Aorta (tissue), 5 donors: ENCODE results near the gene ULK3. TPM values are rescaled to one million over a fixed set of nuclear protein-coding genes. Genes with fewer than 3 reads are reported as not detected.

ENCODE experiments used
- ATAC-seq: fragments of 200-7000 bp; cut with Tn5 transposase; one replicate; pipeline ENCODE4 v1.9.1; 2022; ENCODE audit warnings: moderate library complexity; ENCODE audit not compliant: low FRiP score
- DNase-seq, 2 donors: peaks; one replicate each; pipeline ENCODE4 v3.0.0-alpha.2; 2020
- H3K27ac ChIP-seq, 2 donors: one replicate each; pipeline ENCODE4 v1.5.1; 2013; ENCODE audit warnings: low read length in 2 of 2, mild to moderate bottlenecking in 2 of 2, moderate library complexity in 2 of 2, control low read depth in 1 of 2, inconsistent platforms in 1 of 2, low read depth in 1 of 2
- H3K27me3 ChIP-seq, 2 donors: one replicate each; pipeline ENCODE4 v1.6.1; 2013; ENCODE audit warnings: control low read depth in 1 of 2, low read length in 1 of 2, mild to moderate bottlenecking in 1 of 2, moderate library complexity in 1 of 2; ENCODE audit not compliant: insufficient read depth in 2 of 2, control insufficient read depth in 1 of 2
- H3K36me3 ChIP-seq, 2 donors: one replicate each; pipeline ENCODE4 v1.6.1; 2013; ENCODE audit warnings: control low read depth in 1 of 2, low read length in 1 of 2, mild to moderate bottlenecking in 1 of 2; ENCODE audit not compliant: insufficient read depth in 2 of 2, control insufficient read depth in 1 of 2
- H3K4me1 ChIP-seq, 2 donors: one replicate each; pipeline ENCODE4 v1.6.1; 2013; ENCODE audit warnings: low read length in 2 of 2, control low read depth in 1 of 2, mild to moderate bottlenecking in 1 of 2, moderate library complexity in 1 of 2; ENCODE audit not compliant: insufficient read depth in 2 of 2, control insufficient read depth in 1 of 2
- H3K4me3 ChIP-seq, 2 donors: one replicate each; pipeline ENCODE4 v1.5.1; 2013; ENCODE audit warnings: low read length in 2 of 2, control low read depth in 1 of 2, mild to moderate bottlenecking in 1 of 2
- H3K9me3 ChIP-seq: one replicate; pipeline ENCODE4 v1.6.1; 2013; ENCODE audit warnings: mild to moderate bottlenecking, low read length; ENCODE audit not compliant: control insufficient read depth
- WGBS, 2 donors: extraction: QIAGEN DNeasy Blood & Tissue Kit; methylation state at CpG; one replicate each; pipeline ENCODE4 v1.1.7; 2013; 5-methylcytosine and 5-hydroxymethylcytosine counted together
- intact Hi-C, 2 donors: fragments of 100-400 bp; cut with DNase I; formaldehyde crosslinking; loops; one replicate each; pipeline versions ENCODE4 v1.14.2 to v1.15.0; 2022
- polyA plus RNA-seq, 2 donors: library from polyadenylated mRNA; stranded (reverse); fragments of 200-250 nt; gene quantifications; one replicate each; pipeline ENCODE4 v1.2.3, GENCODE V29; 2013
- total RNA-seq, 2 donors: library from RNA; stranded (reverse); fragmentation: NEBNext Ultra II Directional; extraction: Animal tissue kit (Norgen Biotek cat#: 25700); gene quantifications; one replicate each; pipeline ENCODE4 v1.2.1, GENCODE V29; 2021
- donor health status: healthy with polysubstance abuse.
- donor health status: Bipolar disorder and iron deficiency.
- donor health status: DM: no; HTN: no; CAD: no.
- donor health status: DM: no; HTN: no; CAD: no.
- donor health status: DM: yes; HTN: yes; CAD: no.

Gene ULK3
- total and polyA plus RNA-seq, 4 donors, result 17.7 to 43.6 (median 25.5) TPM

DNA sequence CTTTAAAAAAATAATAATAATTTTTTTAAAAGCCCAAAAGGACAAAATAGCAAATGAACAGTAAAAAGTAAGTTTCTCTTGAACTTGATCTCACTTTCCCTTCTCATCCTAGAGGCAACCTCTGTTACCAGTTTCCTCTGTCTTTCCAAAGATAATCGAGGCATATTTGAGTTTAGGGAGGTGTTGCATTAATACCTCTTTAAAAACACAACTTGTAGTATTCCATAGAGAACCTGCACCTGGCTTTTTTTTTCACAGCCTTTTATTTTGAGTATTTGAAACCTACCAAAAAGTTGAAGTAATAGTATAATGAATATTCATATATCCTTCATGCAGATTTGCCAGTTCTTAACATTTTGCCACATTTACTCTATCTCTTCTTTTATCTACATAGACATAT lies 51.9 kb downstream of the ULK3 start:
- Histone ChIP-seq H3K27me3 (no peaks in the 10 kb centered on the region), H3K4me1 (peaks cover 0 to 5% of the 10 kb centered on the region in 2 donors), H3K27ac (no peak overlapping the region), H3K4me3 (no peak overlapping the region), H3K36me3 (no peaks in the 10 kb centered on the region), H3K9me3 (no peaks in the 10 kb centered on the region)
- ATAC-seq (no peak), DNase-seq (no peak)
- intact Hi-C loops, result no loop called here
- 59 to 86% methylated on average over 1 of the region's 1 CpG for WGBS, 2 donors

DNA sequence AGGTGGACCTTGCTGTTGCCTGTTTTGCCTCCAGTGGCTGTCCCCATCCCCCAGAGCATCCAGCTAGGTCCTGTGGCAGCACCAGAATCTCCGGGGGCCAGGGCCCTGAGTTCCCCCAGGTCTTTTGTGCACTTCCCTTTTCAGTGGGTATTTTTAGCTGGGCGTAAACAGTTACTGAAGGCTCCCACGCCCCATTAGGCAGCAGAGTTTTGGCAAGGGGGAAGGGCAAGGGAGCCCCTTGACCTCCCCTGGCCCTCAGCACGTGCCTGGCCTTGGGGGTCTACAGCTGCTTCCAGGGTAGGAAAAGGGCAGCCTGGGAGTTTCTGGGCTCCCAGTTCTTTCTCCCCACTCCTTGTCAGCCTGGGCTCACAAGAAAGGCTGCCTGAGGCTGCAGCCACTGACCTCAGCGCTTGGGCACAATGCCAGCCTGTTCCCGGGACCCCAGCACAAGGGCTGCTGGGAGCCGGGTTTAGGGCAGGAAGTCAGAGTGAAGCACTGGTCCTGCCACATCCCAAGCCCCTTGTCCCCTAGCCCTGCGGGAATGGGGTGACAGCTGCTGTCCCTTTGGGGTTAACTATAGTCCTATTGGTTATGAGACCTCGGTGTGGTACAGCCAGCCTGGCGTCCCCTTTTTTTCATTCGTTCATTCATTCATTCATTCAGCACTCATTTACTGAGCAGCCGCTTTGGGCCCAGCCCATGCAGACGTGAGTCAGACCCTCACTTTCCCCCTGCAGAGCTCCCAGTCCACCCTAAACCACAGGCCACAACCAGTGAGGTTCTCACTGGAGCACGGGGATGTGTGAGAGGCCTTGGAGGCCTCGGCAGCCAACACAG lies 52.7 kb downstream of the ULK3 start:
- ATAC-seq (peak; percentile 40), DNase-seq (peak; percentile 93 to 94)
- H3K4me1 ChIP-seq, result peaks cover 0 to 5% of the 10 kb centered on the region in 2 donors
- H3K27me3 ChIP-seq, result no peaks in the 10 kb centered on the region
- H3K9me3 ChIP-seq, result no peaks in the 10 kb centered on the region
- peak overlapping the region; percentile 23 to 25 for H3K27ac ChIP-seq
- H3K4me3 ChIP-seq, result no peak overlapping the region
- intact Hi-C loops, result no loop called here
- no peaks in the 10 kb centered on the region for H3K36me3 ChIP-seq
- 8 to 11% methylated on average over 15 of the region's 15 CpGs for WGBS, 2 donors

DNA sequence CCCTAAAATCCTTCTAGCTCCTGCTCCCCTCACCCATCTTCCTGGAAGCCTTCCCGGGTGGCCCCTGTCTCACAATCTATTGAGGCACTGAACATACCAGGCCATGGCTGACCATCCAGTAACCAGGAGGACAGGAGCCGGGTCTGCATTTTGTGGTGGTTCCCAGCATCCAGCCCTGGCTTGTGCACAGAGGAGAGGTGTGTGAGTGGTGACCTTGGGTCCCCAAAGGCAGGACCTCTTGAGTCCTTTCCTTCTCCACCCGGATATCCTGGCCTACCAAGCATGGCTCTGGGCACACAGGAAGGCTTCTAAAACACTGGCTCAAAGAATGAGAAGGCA lies 53.2 kb downstream of the ULK3 start:
- H3K36me3 ChIP-seq, result no peaks in the 10 kb centered on the region
- H3K4me3 ChIP-seq, result no peak overlapping the region
- ATAC-seq (no peak), DNase-seq (no peak)
- H3K27ac ChIP-seq, result peak overlapping the region; percentile 23 to 25
- H3K27me3 ChIP-seq, result no peaks in the 10 kb centered on the region
- WGBS, 2 donors, result 28 to 29% methylated on average over 3 of the region's 3 CpGs
- H3K9me3 ChIP-seq, result no peaks in the 10 kb centered on the region
- H3K4me1 ChIP-seq, result peaks cover 0 to 5% of the 10 kb centered on the region in 2 donors
- intact Hi-C loops, result loop anchor here in 1 of 2 donors (5.0 kb wide), 1 partner anchor 53 kb away; the partner anchor contains the start of gene ULK3

DNA sequence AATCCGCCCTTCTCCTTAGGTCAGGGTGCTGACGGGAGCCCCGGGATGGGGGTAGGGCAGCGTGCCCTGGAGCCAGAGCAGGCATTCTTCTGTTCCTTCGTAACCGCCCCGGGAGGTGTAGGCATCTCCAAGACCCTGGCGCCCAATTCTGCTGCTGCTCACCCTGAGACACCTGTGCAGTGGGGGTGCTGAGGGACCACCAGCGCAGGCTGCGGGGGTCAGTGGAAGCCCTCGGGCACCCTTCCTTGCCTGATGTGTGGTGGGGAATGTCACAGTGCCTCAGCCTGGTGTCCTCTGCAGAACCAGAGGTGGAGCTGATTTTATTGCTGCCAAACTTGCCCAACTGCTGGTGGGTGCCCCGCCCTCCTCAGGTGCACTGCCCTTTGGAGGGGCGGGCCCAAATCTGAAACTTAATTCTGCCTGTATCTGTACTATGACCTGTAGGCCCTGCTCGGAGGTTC lies 53.8 kb downstream of the ULK3 start:
- ATAC-seq (no peak), DNase-seq (no peak)
- intact Hi-C loops, result loop anchor here in 1 of 2 donors (5.0 kb wide), 1 partner anchor 53 kb away; the partner anchor contains the start of gene ULK3
- 56 to 60% methylated on average over 14 of the region's 14 CpGs for WGBS, 2 donors
- no peak overlapping the region for H3K4me3 ChIP-seq
- H3K36me3 ChIP-seq, result no peaks in the 10 kb centered on the region
- no peak overlapping the region for H3K27ac ChIP-seq
- H3K27me3 ChIP-seq, result no peaks in the 10 kb centered on the region
- H3K4me1 ChIP-seq, result peaks cover 0 to 5% of the 10 kb centered on the region in 2 donors
- H3K9me3 ChIP-seq, result no peaks in the 10 kb centered on the region

DNA sequence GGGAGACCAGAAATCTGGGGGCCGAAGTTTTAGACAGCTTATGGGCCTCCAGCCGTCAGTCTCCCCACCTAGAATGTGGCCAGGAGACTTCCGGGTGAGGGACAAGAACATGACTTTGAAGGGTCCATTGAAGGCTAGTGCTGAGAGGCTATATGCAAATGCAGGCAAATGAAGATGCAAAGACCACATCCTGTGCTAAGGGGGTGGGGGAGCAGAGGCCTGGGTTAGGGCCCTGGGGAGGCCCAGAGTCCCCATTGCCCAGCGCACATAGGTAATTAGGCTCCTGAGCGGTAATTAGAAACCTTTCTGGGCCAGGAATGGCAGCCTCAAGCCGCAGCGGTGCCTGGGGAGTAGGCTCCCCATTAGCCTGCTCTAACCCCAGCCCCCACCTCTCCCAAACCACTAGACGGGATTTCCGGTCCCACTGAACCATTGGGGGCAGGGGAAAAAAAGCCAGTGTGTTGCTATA lies 54.2 kb downstream of the ULK3 start:
- DNase-seq (no peak), ATAC-seq (no peak)
- H3K9me3 ChIP-seq, result no peaks in the 10 kb centered on the region
- H3K36me3 ChIP-seq, result no peaks in the 10 kb centered on the region
- peaks cover 0 to 5% of the 10 kb centered on the region in 2 donors for H3K4me1 ChIP-seq
- no peak overlapping the region for H3K4me3 ChIP-seq
- no peak overlapping the region for H3K27ac ChIP-seq
- intact Hi-C loops, result loop anchor here in 1 of 2 donors (5.0 kb wide), 1 partner anchor 54 kb away; the partner anchor contains the start of gene ULK3
- H3K27me3 ChIP-seq, result no peaks in the 10 kb centered on the region
- WGBS, 2 donors, result 76% methylated on average over 9 of the region's 9 CpGs

DNA sequence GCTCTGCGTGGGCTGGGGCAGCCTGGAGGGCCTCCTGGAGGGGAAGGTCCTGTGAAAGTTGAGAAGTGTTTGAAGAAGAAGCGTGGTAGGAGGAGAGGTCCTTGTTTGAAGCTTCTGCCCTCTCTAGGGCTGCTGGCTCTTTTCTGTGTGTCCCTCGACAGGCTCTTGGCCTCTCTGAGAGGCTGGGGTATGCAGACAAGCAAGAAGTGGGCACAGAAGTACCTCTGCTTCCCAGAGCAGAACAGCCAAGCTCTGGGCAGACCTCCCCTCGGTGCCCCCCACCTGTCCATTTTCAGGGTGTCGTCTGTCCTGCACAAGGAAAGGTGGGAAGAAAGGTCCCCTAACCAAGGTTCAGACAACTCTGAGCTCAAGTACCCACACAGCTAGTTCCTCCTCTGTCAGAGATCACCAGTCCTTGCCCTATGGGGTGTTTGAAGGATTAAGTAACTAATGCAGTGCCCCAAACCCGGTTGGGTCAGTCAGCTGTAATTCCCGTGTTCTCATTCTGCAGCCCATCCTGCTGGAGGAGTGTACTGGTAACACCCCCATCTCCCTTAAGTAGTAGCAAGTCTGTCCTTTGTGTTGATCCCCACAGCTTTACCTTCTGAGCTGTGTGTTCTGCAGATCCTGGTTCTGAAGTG lies 54.8 kb downstream of the ULK3 start:
- no peak overlapping the region for H3K27ac ChIP-seq
- no peaks in the 10 kb centered on the region for H3K36me3 ChIP-seq
- DNase-seq (no peak), ATAC-seq (no peak)
- peaks cover 0 to 5% of the 10 kb centered on the region in 2 donors for H3K4me1 ChIP-seq
- H3K4me3 ChIP-seq, result no peak overlapping the region
- intact Hi-C loops, result loop anchor here in 1 of 2 donors (5.0 kb wide), 1 partner anchor 54 kb away; the partner anchor contains the start of gene ULK3
- WGBS, 2 donors, result 55 to 56% methylated on average over 7 of the region's 7 CpGs
- H3K27me3 ChIP-seq, result no peaks in the 10 kb centered on the region
- H3K9me3 ChIP-seq, result no peaks in the 10 kb centered on the region

DNA sequence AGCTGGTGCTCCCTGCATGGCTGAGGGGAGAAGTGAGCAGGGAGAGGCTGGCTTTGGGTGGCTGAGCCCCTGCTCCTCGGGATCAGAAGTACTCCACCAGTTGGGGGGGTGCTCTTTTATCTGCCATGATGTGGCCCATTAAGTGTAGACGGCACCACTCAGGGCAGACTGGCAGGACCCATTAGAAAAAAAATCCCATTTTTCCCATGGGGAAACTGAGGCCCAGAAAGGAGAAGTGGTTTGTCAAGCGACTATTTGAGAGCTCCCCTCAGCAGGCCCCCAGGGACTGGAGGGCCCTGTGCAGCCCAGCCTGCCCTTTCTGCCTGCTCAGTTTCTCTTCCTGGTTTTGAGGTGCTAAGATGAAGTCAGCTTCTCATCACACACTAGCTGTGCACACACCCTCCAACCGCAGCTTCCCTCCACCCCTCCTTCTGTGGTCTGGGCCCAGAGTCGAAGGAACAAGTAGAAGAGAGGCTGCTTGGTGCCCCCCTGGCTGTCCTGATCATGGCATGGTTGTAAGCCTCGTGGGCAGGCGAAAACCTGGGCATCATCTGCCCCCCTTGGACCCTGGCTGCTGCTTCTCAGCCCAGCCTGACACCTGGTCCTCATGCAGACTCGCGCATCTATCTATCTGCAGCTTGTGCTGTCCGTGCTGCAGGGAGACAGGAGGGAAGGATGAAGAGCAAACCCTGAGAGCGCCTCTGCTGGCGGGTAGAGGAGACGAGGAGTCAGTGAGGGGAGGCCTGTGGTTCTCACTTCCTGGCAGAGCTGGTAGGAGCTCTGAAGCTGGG lies 55.5 kb downstream of the ULK3 start:
- Histone ChIP-seq H3K4me1 (peaks cover 0 to 5% of the 10 kb centered on the region in 2 donors), H3K27ac (no peak overlapping the region), H3K9me3 (no peaks in the 10 kb centered on the region), H3K4me3 (no peak overlapping the region), H3K27me3 (no peaks in the 10 kb centered on the region), H3K36me3 (no peaks in the 10 kb centered on the region)
- ATAC-seq, result peak; percentile 32
- peak in 1 of 2 donors; percentile 90 for DNase-seq
- intact Hi-C loops, result loop anchor here in 1 of 2 donors (5.0 kb wide), 1 partner anchor 55 kb away; the partner anchor contains the start of gene ULK3
- WGBS, 2 donors, result 44 to 50% methylated on average over 13 of the region's 13 CpGs

DNA sequence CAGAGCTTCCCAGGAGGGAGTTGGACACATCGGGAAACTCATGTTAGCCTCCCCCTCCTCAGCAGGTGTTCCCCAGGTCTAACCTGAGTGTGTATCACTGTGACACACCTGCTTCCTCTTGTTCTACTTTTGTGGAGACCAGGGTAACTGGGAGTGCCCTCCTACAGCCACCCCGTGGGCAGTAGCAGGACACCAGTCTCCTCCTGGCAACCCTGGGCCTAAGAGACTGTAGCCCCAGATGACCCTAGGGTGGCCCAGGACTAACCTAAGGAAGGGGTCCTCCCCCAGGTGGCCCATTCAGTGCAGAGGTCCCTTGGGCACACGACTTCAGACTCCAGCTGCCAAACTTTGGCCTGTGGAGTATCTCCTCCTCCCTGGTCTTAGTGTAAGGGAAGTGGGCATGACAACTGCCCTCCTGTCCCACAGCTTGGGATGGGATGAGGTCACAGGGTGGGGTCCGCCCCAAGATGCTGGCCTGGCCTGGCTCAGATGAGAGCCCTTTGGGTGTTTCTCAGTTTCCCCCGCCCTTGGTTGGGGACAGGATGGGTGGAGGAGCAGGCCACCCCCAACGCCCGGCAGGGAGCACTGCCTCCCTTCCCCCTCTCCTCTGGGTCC lies 56.3 kb downstream of the ULK3 start:
- no peaks in the 10 kb centered on the region for H3K9me3 ChIP-seq

More for the DNA sequence above, 56.3 kb downstream of the ULK3 start:
- intact Hi-C loops, result loop anchor here in 1 of 2 donors (5.0 kb wide), 1 partner anchor 56 kb away; the partner anchor contains the start of gene ULK3
- 38 to 41% methylated on average over 7 of the region's 7 CpGs for WGBS, 2 donors
- peak overlapping the region in 1 of 2 donors; percentile 29 for H3K27ac ChIP-seq
- ATAC-seq (no peak), DNase-seq (peak in 1 of 2 donors; percentile 78)
- no peak overlapping the region for H3K4me3 ChIP-seq
- no peaks in the 10 kb centered on the region for H3K36me3 ChIP-seq
- no peaks in the 10 kb centered on the region for H3K27me3 ChIP-seq
- H3K4me1 ChIP-seq, result peaks cover 0 to 5% of the 10 kb centered on the region in 2 donors
